GM10847 (cell line): ENCODE results near the gene PTPRD.

Experiments used
- POLR2A ChIP-seq: IDR thresholded peaks from 2 replicates; pipeline ENCODE4 v1.6.1; 2011; ENCODE audit not compliant: insufficient read length; ENCODE audit errors: extremely low read depth

The PTPRD gene

DNA sequence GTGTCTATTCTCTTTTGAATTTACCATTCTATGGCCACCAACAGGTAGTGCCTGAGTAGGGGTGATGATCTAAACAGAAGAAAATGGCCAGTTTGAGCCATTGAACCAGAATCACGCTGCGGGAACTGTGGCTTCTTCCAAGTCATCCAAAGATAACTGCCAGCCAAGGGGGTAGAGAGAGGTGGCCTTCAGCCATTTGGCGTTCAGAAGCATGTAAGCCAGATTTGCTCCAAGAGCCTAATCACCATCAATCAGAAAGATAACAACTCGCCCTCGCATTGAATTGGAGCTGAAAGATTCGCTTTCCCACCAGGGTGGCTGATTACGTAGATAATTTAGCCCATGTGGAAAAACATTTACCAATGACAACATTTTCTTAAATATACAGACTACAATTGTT, 1510.5 kb downstream of the PTPRD start:
- no peak for TF ChIP-seq POLR2A

DNA sequence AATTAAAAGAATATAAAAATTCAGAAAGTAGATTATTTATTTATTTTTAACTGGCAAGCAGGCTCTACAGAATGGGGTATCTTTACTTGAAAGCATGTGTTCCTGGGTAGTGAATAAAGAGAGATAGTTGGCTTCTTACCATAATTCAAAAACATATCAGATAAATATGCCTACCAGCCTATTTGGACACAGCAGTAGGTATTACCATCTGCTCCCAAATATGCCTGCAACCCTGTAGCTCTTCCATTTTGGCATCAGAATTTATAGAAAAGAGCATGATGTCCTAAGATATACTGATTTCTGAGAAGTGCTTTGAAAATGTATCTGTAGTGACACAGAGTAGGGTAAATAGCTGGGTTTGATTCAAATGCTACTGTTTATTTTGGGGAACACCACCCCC, 1512.7 kb downstream of the PTPRD start:
- TF ChIP-seq POLR2A = no peak

DNA sequence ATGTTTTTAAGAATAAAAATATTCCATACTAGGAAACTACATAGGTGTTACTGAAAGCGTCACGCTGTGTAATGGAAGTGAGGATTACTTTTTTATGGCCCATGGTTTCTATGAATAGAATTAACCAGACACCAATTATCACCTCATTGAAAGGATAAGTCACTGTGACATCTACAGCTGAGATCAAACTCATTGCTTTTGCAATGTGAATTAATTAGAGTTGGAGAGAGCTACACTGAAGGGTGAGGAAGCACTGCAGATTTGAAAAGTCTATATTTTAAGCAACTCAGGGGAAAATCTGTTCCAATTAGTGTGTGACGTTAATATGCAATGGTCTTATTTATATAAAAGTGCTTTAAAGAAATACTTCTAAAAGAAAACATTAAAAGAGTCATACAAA, 1513.2 kb downstream of the PTPRD start:
- no peak for TF ChIP-seq POLR2A

DNA sequence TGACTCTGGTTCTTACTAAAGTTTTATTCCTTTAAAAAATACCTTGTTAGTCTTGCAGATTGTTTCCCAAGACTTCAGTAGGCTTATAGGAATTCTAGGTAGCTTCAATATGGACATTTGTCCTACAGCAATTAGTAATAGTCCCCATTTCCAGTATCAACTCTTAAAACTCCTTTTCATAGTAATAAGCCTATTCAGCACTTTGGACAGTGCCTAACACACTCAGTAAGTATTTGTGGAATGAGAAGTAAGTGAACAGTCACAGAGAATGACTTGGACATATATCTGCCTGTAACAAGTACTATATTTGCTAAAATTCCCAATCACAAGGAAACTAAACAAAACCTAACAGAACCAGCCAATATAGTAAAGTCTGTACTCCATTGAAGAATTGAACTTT, 1521.4 kb downstream of the PTPRD start:
- TF ChIP-seq POLR2A = no peak

DNA sequence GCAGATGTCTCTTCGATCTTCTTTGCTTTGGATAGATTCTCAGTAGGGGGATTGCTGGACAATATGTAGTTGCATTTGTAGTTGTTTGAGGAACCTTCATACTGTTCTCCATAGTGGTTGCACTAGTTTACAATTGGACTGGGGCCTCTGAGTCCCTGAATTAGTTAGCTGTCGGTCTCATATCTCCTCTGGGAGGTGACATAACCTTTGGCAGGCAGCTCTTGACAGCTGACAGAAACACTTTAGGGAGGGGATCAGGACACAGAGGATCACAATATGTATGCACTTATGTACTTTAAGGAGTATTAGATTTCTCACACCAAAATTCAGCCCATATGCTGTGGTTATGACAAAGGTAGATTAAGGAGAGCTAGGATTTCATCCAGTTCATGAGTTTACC, 1533.3 kb downstream of the PTPRD start:
- no peak for TF ChIP-seq POLR2A

DNA sequence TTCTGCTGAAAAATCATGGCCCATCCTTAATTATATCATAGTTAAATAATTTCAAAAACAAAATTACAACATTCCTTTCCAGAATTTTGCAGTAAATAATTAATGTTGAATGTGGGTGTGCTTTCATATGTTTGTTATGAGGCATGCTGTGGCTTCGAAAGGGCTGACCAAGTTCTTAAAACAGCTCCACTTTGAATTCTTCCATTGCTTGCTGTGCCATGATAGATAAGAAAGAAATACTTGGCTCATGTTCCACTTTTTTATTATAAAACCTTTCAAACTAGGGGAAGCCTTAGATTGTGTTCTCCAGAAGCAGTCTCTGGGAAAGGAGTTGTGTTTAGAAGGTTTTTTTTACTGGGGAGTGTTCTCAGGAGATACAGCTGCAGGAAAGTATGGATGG, 1534.5 kb downstream of the PTPRD start:
- no peak for TF ChIP-seq POLR2A

DNA sequence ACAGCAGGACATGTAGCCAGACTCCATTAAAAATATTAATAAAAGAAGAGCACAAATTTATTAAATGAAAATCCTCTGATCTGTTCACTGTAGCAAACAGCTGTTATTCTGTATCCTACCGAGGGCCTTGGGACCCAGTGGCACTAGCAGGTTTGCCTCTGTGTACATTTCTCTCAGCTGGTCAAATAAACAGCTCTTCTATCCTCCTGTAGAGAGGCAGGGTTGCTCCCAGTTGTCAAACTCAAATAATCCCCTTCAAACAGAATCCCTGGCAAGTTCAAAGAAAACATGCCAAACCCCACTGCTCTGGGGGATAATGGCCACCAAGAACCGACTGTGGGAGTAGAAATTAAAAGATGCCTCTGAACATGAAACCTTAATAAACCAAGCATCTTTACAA, 1551.2 kb downstream of the PTPRD start:
- TF ChIP-seq POLR2A = no peak

DNA sequence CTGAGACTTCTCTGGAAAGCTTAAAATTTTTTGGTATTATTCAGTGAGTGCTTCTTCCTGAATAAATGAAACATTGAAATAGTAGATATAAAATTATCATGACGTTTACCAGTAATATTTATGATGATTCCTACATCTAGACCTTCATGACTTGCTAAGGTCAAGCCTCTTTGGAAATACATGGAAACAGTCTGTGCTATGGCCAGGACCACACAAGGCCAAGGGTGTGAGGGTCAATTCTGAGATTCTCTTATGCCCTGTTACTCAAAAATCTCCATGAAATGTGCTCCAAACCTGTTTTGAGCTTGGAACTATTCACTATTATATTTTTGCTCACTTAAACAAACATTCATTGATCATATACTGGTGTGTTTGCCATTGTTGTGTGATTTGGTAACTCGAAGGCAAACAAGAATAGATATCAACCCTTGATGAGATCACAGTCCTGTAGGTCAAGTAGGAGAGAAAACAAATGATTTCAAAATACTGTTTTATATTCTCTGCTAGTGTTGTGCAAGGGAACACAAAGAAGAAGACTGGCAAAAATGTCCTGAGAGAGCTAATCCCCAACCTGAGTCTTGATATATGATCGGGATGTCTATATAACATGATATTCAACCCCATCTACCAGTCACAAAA, 1558.3 kb downstream of the PTPRD start:
- TF ChIP-seq POLR2A = no peak

DNA sequence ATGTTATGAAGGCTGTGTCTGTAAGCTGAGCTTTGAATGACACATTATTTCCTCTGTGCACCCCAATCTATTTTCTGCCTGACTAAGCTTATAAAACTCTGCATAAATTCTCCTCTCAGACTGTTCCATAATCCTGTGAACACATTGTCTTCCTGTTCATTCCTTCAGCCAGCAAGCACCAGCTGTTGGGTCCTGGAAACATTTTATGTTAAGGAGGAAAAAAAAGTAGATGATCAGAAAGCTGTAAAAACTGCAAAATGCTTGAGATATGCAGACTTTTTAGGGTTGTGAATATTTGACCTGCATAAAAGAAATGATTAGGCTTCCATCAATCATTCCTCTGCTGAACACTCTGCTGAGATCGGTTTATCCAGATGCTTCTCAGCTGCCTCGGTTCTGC, 1567.2 kb downstream of the PTPRD start:
- TF ChIP-seq POLR2A = no peak

DNA sequence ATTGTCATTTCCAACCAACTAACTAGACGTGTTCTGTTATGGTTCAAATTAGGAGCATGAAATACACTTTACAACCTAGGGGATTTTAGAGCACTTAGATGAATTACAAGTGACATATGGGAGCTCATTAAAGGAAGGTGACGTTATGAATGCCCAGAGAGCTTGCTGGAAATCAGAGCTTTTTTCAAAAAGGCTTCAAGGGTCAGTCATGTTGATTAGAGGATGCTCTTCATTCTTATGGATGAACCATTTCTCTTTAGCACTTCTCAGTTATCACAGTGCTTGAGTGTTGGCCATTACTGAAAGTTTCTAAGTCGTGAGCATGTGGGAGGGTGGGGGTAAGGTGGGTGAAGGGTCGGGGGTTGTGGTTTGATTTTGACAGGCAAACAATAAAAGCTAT, 1567.7 kb downstream of the PTPRD start:
- no peak for TF ChIP-seq POLR2A

DNA sequence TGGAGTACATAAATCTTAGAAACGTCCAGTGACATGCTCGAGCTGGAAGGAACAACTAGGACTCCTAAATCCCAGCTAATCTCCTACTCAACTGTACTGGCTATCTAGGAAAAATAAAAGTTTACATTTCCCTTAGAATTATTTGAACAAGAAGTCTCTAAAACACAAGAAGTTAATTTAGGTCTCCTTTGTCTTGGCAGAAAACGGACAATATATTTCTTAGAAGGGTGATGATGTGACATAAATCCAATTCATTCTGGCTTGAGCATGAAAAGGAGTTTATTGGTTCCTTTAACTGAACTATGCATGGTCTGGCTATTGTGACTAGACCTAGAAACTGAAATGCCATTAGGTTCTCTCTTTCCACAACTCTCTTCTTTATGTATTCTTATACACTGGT, 1571.0 kb downstream of the PTPRD start:
- TF ChIP-seq POLR2A = no peak

DNA sequence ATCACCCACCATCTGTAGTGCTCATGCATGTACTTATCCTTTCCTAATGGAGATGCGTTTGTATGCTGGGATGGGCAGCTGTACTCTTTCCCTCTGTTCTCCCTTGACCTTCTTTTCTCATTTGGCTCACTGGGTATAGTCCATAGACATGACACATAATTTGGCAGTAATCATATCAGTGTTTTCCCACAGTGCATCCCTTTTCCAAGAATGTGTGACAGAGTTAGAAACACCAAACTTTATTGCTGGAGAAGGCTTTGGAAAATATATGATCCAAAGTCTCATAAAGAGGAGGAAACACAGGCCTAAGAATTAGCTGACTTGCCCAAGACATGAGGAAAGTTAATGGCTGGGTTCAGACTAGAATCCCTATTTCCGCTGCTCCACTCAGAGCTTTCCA, 1579.8 kb downstream of the PTPRD start:
- no peak for TF ChIP-seq POLR2A

DNA sequence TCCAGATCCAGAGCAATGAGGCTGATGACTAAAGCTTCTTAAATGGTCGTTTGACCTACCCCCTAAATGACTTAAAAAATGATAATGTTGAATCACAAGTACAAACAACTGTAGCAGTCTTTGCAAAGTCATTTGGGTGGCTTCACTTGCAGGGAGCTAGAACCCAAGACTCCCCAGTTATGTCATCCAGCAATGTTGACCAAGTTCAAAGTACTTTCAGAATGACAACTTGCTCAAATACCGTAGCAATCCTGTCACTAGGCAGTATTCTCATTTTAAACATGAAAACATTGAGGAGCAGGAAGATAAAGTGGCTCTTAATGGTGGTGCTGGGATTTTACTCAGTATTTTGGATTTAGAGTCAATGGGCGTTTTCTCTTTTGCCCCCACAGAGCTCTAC, 1596.2 kb downstream of the PTPRD start:
- no peak for TF ChIP-seq POLR2A

DNA sequence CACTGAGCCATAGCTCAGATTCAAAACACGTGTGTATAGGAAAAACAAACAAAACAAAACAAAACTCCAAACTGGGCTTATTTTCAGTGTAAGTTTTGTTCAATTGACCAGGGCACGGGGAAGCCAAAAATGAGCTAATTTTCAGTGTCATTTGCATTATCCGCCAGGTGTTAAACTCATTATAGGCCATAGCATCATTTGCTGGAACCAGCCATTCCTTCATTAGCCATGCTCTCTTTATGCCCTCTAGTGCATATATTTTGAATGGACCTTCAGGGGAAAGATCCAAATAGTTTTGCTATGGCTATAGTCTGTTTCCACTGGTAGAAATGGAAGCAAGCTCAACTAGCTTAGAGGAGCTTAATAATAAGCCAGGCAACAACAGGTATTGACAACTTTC, 1608.0 kb downstream of the PTPRD start:
- TF ChIP-seq POLR2A = no peak

DNA sequence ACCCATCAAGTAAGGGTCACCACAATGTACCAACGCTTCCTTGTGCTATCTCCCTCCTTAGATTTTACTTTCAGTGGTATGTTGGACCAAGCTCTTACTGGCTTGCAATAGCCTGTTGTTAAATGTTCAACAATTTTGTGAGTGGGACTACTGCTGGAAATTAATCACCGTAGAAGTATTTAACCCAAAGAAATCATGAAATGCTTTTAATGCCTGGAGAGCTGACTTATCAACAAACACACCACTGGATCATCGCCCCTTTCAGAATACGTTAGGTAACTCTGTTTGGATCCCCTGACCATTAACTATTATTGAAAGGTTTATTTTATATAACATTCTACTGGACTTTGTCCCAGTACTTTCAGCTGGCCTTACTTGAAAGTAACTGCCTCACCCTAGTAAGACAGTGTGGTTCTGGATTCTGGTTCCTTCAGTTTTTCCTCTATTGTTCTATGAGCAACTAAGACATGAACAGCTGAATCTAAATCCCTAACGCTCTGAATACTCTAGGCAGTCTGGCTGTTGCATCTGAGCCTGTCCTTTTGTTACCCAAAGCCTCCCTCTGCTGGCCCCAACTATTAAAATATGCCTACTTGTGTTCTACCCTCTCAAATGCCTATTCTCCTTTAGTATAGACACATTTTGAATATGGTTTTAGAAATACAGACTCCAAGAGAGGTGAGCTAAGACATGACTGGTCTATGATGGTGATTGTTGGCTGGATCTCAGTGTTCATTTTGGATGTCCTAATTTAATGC, 1609.8 kb downstream of the PTPRD start:
- no peak for TF ChIP-seq POLR2A

DNA sequence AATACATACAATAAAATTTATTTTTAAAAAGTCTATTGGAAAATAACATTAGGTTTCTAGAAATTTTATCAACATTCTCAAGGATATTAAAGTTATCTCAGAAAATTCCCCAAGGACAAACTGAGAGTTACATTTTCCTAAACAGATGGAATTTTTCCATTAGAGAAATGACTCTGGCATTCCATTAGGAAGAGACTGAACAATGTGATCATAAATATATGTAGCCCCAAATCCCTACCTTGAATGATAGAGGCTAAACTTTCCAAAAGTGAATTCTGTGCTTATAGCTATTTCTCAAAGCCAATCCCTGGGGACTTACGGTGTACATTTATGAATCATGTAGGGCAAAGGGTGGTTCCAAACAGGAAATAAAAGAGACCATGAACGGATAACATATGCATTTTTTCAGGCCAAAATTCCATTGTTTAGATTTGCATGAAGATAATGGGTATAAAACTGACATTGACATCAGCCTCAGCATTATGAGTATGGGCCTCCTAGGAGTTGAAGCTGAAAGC, 1632.2 kb downstream of the PTPRD start:
- TF ChIP-seq POLR2A = no peak

DNA sequence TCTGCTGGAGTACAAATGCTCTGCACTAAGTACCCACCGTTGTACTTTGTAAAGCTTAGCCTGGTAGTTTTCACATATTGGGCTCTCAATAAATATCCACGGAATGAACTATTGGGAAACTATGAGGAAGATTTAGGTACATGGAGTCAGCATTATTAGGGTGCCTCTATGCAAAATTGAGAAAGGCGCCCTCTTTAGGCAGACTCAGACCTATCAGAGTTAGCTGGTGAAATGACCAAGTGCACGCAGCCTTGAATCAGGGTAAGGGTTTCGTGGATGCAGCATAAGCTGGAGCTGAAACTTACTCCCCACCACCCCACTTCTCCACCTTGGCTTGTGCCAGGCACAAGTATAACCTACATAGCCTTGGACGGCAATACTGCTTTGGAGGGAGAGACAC, 1634.5 kb downstream of the PTPRD start:
- TF ChIP-seq POLR2A = no peak
